HepG2 (cell line): ENCODE data around the gene PPP6R2. TPM values are rescaled to one million over a fixed set of nuclear protein-coding genes. Genes with fewer than 3 reads are reported as not detected.
A peak's percentile ranks its signal among the peaks of the same experiment; 100 is the strongest.

Experiments used
- ATF1 ChIP-seq: IDR thresholded peaks from 2 replicates; pipeline ENCODE4 v1.6.1; 2016; ENCODE audit warnings: mild to moderate bottlenecking, control low read depth
- CREB3 ChIP-seq: sonication (generic); formaldehyde crosslinking; IDR thresholded peaks from 2 replicates; pipeline ENCODE4 v1.5.0; 2020; ENCODE audit warnings: missing genetic modification reagents
- MTF1 ChIP-seq: sonication (generic); formaldehyde crosslinking; IDR thresholded peaks from 2 replicates; pipeline ENCODE4 v1.5.0; 2020; ENCODE audit warnings: missing genetic modification reagents
- SALL1 ChIP-seq: sonication (generic); formaldehyde crosslinking; IDR thresholded peaks from 2 replicates; pipeline ENCODE4 v1.8.0; 2022; ENCODE audit warnings: mild to moderate bottlenecking, missing genetic modification reagents
- SMC3 ChIP-seq: IDR thresholded peaks from 2 replicates; pipeline ENCODE4 v1.6.1; 2011; ENCODE audit warnings: low read length, improper control_type of control experiment
- TCF7L2 ChIP-seq: IDR thresholded peaks from 2 replicates; pipeline ENCODE4 v1.6.1; 2011; ENCODE audit warnings: mild to moderate bottlenecking, low read depth, low read length, moderate library complexity
- THAP9 ChIP-seq: sonication (generic); formaldehyde crosslinking; IDR thresholded peaks from 2 replicates; pipeline ENCODE4; 2020; ENCODE audit warnings: missing genetic modification reagents, mild to moderate bottlenecking, borderline replicate concordance
- ZNF503 ChIP-seq: sonication (generic); formaldehyde crosslinking; IDR thresholded peaks from 2 replicates; pipeline ENCODE4 v1.4.0; 2020; ENCODE audit warnings: missing genetic modification reagents
- ZSCAN25 ChIP-seq: sonication (generic); formaldehyde crosslinking; IDR thresholded peaks from 2 replicates; pipeline ENCODE4 v1.8.0; 2022; ENCODE audit warnings: mild to moderate bottlenecking, missing genetic modification reagents
- polyA plus RNA-seq, 8 experiments: library from polyadenylated mRNA; depleted of rRNA in 3 of 8; stranded (reverse) in 7 of 8; unstranded in 1 of 8; fragments of >200 nt; fragmentation: Illumina TruSeq in 4 of 8; extraction: Trizol in 4 of 8; gene quantifications; 2 replicates each; pipeline versions ENCODE4 v1.2.1 to v1.2.3, GENCODE V29; 2011 to 2016; ENCODE audit warnings: low read depth in 4 of 8, missing spikeins in 1 of 8, mixed read lengths in 1 of 8; ENCODE audit not compliant: insufficient read depth in 1 of 8
- total RNA-seq, 5 experiments: library from RNA; depleted of rRNA; stranded (reverse); fragments of >200 nt; fragmentation: Illumina TruSeq; extraction: Trizol; gene quantifications; 2 replicates each; pipeline ENCODE4 v1.2.3, GENCODE V29; 2016; ENCODE audit warnings: low read depth in 1 of 5
- TF ChIP-seq, protein P1 (sequence below): sonication (generic); formaldehyde crosslinking; IDR thresholded peaks from 2 replicates; pipeline ENCODE4 v1.4.0; 2020; ENCODE audit warnings: missing genetic modification reagents, borderline replicate concordance
- TF ChIP-seq, protein P2 (sequence below): sonication (generic); formaldehyde crosslinking; IDR thresholded peaks from 2 replicates; pipeline ENCODE4 v1.4.0; 2020; ENCODE audit warnings: missing genetic modification reagents
- TF ChIP-seq, protein P3 (sequence below): sonication (generic); formaldehyde crosslinking; IDR thresholded peaks from 2 replicates; pipeline ENCODE4 v1.4.0; 2020; ENCODE audit warnings: missing genetic modification reagents

Gene PPP6R2
- total and polyA plus RNA-seq, 2 of the 13 experiments (the other 11 are each of a cell fraction or from before 2014, with no cell fraction given), result 55.0 to 102 TPM

DNA sequence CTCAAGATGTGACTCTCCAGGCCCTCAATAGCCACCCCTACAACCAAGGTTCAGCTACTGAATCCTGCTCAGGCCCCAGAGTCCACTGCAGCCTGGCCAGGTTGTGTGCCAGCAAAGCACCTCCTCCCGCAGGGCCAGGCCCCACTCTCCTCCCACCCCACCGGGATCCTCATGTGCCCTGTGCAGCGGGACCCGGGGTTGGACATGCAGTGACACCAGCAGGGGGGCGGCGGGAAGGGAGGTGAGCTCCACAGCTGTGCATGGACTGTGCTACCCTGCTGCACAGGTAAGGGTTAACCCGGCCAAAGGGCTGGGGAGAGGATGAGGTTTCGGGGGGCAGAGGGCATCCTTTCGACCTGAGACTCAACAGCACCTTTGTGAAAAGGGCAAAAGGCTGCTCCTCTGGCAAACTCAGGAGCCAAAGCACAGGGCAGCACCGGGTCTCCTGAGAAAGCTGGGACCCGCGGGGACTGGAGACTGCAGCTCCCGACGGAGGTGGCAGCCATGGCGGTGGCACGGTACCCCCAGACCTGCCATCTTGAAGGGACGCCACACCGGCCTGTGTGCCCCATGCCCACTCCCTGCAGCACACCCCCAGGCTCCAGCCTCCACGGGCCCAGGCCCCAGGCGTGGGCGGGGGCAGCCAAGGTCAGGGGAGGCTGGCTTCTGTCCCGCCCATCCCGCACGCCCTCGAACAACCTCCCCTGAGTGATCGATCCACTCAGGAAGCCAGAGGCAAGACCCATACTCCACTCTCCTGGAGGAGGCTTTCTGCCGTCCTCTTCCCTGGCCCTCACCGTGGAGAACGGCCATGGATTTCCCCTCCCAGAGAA is 46.3 kb upstream of the PPP6R2 start (continued):
- TF ChIP-seq, protein P1, sequence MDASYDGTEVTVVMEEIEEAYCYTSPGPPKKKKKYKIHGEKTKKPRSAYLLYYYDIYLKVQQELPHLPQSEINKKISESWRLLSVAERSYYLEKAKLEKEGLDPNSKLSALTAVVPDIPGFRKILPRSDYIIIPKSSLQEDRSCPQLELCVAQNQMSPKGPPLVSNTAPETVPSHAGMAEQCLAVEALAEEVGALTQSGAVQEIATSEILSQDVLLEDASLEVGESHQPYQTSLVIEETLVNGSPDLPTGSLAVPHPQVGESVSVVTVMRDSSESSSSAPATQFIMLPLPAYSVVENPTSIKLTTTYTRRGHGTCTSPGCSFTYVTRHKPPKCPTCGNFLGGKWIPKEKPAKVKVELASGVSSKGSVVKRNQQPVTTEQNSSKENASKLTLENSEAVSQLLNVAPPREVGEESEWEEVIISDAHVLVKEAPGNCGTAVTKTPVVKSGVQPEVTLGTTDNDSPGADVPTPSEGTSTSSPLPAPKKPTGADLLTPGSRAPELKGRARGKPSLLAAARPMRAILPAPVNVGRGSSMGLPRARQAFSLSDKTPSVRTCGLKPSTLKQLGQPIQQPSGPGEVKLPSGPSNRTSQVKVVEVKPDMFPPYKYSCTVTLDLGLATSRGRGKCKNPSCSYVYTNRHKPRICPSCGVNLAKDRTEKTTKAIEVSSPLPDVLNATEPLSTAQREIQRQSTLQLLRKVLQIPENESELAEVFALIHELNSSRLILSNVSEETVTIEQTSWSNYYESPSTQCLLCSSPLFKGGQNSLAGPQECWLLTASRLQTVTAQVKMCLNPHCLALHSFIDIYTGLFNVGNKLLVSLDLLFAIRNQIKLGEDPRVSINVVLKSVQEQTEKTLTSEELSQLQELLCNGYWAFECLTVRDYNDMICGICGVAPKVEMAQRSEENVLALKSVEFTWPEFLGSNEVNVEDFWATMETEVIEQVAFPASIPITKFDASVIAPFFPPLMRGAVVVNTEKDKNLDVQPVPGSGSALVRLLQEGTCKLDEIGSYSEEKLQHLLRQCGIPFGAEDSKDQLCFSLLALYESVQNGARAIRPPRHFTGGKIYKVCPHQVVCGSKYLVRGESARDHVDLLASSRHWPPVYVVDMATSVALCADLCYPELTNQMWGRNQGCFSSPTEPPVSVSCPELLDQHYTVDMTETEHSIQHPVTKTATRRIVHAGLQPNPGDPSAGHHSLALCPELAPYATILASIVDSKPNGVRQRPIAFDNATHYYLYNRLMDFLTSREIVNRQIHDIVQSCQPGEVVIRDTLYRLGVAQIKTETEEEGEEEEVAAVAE (CRISPR knock-in tag), result no peak
- no peak for TF ChIP-seq MTF1 (CRISPR knock-in tag)
- peak; percentile 98 for TF ChIP-seq ZSCAN25 (CRISPR knock-in tag)
- no peak for TF ChIP-seq TCF7L2
- no peak for TF ChIP-seq CREB3 (CRISPR knock-in tag)
- TF ChIP-seq, protein P2, sequence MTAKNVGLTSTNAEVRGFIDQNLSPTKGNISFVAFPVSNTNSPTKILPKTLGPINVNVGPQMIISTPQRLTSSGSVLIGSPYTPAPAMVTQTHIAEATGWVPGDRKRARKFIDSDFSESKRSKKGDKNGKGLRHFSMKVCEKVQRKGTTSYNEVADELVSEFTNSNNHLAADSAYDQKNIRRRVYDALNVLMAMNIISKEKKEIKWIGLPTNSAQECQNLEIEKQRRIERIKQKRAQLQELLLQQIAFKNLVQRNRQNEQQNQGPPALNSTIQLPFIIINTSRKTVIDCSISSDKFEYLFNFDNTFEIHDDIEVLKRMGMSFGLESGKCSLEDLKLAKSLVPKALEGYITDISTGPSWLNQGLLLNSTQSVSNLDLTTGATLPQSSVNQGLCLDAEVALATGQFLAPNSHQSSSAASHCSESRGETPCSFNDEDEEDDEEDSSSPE (CRISPR knock-in tag), result no peak
- no peak; the same call in 1 of the 2 replicates for TF ChIP-seq SALL1 (CRISPR knock-in tag)
- TF ChIP-seq ZNF503 (CRISPR knock-in tag), result no peak
- TF ChIP-seq ATF1 (CRISPR knock-in tag), result no peak
- no peak for TF ChIP-seq THAP9 (CRISPR knock-in tag)
- no peak for TF ChIP-seq SMC3
- TF ChIP-seq, protein P3, sequence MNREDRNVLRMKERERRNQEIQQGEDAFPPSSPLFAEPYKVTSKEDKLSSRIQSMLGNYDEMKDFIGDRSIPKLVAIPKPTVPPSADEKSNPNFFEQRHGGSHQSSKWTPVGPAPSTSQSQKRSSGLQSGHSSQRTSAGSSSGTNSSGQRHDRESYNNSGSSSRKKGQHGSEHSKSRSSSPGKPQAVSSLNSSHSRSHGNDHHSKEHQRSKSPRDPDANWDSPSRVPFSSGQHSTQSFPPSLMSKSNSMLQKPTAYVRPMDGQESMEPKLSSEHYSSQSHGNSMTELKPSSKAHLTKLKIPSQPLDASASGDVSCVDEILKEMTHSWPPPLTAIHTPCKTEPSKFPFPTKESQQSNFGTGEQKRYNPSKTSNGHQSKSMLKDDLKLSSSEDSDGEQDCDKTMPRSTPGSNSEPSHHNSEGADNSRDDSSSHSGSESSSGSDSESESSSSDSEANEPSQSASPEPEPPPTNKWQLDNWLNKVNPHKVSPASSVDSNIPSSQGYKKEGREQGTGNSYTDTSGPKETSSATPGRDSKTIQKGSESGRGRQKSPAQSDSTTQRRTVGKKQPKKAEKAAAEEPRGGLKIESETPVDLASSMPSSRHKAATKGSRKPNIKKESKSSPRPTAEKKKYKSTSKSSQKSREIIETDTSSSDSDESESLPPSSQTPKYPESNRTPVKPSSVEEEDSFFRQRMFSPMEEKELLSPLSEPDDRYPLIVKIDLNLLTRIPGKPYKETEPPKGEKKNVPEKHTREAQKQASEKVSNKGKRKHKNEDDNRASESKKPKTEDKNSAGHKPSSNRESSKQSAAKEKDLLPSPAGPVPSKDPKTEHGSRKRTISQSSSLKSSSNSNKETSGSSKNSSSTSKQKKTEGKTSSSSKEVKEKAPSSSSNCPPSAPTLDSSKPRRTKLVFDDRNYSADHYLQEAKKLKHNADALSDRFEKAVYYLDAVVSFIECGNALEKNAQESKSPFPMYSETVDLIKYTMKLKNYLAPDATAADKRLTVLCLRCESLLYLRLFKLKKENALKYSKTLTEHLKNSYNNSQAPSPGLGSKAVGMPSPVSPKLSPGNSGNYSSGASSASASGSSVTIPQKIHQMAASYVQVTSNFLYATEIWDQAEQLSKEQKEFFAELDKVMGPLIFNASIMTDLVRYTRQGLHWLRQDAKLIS (CRISPR knock-in tag), result no peak
